HepG2 (cell line): ENCODE data around the gene SH3BP2. TPM values are rescaled to one million over a fixed set of nuclear protein-coding genes. Genes with fewer than 3 reads are reported as not detected.
A peak's percentile ranks its signal among the peaks of the same experiment; 100 is the strongest.

ENCODE experiments used
- EHMT2 ChIP-seq: fragments of 200-600 bp; sonication (generic); IDR thresholded peaks from 2 replicates; pipeline ENCODE4 v1.7.0; 2017; ENCODE audit warnings: antibody characterized with exemption, low read depth, low read length, borderline replicate concordance
- ELF1 ChIP-seq: sonication (generic); formaldehyde crosslinking; IDR thresholded peaks from 2 replicates; pipeline ENCODE4 v1.4.0; 2020; ENCODE audit warnings: missing genetic modification reagents
- FOXK1 ChIP-seq: sonication (generic); formaldehyde crosslinking; IDR thresholded peaks from 2 replicates; pipeline ENCODE4 v1.4.0; 2020; ENCODE audit warnings: low read depth, missing genetic modification reagents, borderline replicate concordance
- GLI4 ChIP-seq: sonication (generic); formaldehyde crosslinking; IDR thresholded peaks from 2 replicates; pipeline ENCODE4 v1.5.1; 2020; ENCODE audit warnings: missing genetic modification reagents, mild to moderate bottlenecking, moderate library complexity, borderline replicate concordance
- MED1 ChIP-seq: sonication (generic); formaldehyde crosslinking; IDR thresholded peaks from 2 replicates; pipeline ENCODE4 v1.4.0; 2020; ENCODE audit warnings: missing genetic modification reagents
- RARA ChIP-seq: IDR thresholded peaks from 2 replicates; pipeline ENCODE4 v1.6.1; 2016; ENCODE audit warnings: missing genetic modification reagents, missing compliant biosample characterization
- RELA ChIP-seq: sonication (generic); formaldehyde crosslinking; IDR thresholded peaks from 2 replicates; pipeline ENCODE4 v1.4.0; 2020; ENCODE audit warnings: missing genetic modification reagents
- SNRNP70 ChIP-seq: fragments of 200-400 bp; formaldehyde crosslinking; IDR thresholded peaks from 2 replicates; pipeline ENCODE4 v1.6.1; 2017; ENCODE audit warnings: mild to moderate bottlenecking, low read depth, low read length, moderate library complexity
- TFDP2 ChIP-seq: sonication (generic); formaldehyde crosslinking; IDR thresholded peaks from 2 replicates; pipeline ENCODE4 v1.4.0; 2020; ENCODE audit warnings: missing genetic modification reagents
- THAP9 ChIP-seq: sonication (generic); formaldehyde crosslinking; IDR thresholded peaks from 2 replicates; pipeline ENCODE4; 2020; ENCODE audit warnings: missing genetic modification reagents, mild to moderate bottlenecking, borderline replicate concordance
- TMF1 ChIP-seq: sonication (generic); formaldehyde crosslinking; IDR thresholded peaks from 2 replicates; pipeline ENCODE4 v1.8.1; 2022; ENCODE audit warnings: low read depth, missing genetic modification reagents
- ZNF235 ChIP-seq: sonication (generic); formaldehyde crosslinking; IDR thresholded peaks from 2 replicates; pipeline ENCODE4 v1.8.1; 2023; ENCODE audit warnings: mild to moderate bottlenecking, missing genetic modification reagents, borderline replicate concordance
- ZNF333 ChIP-seq: sonication (generic); formaldehyde crosslinking; IDR thresholded peaks from 2 replicates; pipeline ENCODE4 v1.4.0; 2020; ENCODE audit warnings: mild to moderate bottlenecking, missing genetic modification reagents, borderline replicate concordance
- ZNF407 ChIP-seq: sonication (generic); formaldehyde crosslinking; IDR thresholded peaks from one replicate; pipeline ENCODE4 v1.5.1; 2020; ENCODE audit warnings: mild to moderate bottlenecking, missing genetic modification reagents; ENCODE audit errors: not compliant biosample characterization
- ZNF749 ChIP-seq: sonication (generic); formaldehyde crosslinking; IDR thresholded peaks from 2 replicates; pipeline ENCODE4 v1.8.0; 2022; ENCODE audit warnings: mild to moderate bottlenecking, missing genetic modification reagents, moderate library complexity, borderline replicate concordance
- ZNF878 ChIP-seq: sonication (generic); formaldehyde crosslinking; IDR thresholded peaks from 2 replicates; pipeline ENCODE4 v1.8.1; 2023; ENCODE audit warnings: mild to moderate bottlenecking, missing genetic modification reagents, moderate library complexity
- polyA plus RNA-seq, 8 experiments: library from polyadenylated mRNA; depleted of rRNA in 3 of 8; stranded (reverse) in 7 of 8; unstranded in 1 of 8; fragments of >200 nt; fragmentation: Illumina TruSeq in 4 of 8; extraction: Trizol in 4 of 8; gene quantifications; 2 replicates each; pipeline versions ENCODE4 v1.2.1 to v1.2.3, GENCODE V29; 2011 to 2016; ENCODE audit warnings: low read depth in 4 of 8, missing spikeins in 1 of 8, mixed read lengths in 1 of 8; ENCODE audit not compliant: insufficient read depth in 1 of 8
- total RNA-seq, 5 experiments: library from RNA; depleted of rRNA; stranded (reverse); fragments of >200 nt; fragmentation: Illumina TruSeq; extraction: Trizol; gene quantifications; 2 replicates each; pipeline ENCODE4 v1.2.3, GENCODE V29; 2016; ENCODE audit warnings: low read depth in 1 of 5

The SH3BP2 gene
- total and polyA plus RNA-seq, 2 of the 13 experiments (the other 11 are each of a cell fraction or from before 2014, with no cell fraction given), result 16.9 to 34.5 TPM

DNA sequence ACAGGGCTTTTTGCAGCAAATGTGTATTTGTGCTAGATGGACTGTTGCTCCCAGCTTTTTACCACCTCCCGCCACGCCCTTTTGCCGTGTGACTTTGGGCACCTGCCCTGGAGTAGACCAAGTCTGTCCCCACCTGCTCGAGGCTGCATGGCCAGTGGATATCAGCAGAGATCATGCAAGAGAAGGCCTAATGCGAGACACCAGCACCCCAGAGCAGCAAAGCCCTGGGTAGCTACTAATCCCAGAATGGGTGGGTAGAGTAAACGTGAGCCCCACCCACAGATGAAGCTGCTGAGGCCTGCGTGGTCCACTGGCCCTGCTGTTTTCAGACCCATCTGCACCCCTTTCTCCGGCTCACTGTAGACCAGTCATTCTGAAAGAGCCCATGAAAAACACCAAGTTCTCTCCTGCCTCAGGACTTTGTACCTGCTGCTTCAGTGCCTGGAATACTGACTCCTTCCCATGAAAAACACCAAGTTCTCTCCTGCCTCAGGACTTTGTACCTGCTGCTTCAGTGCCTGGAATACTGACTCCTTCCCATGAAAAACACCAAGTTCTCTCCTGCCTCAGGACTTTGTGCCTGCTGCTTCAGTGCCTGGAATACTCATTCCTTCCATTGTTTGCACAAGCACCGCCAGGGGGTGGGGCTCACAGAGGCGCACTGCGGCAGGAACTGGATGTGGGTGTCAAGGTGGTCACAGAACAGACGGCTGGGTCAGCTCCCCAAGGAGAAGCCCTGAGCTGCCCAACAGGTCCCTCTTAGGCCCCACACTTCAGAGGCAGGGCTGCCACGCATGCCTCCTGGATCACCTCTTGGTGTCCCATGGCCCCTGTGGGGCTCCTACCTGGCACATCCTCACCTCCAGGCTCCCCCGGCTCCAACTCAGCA lies 31.6 kb upstream of the SH3BP2 start (continued):
- no peak for TF ChIP-seq ZNF407
- TF ChIP-seq RARA (CRISPR knock-in tag), result 0 out of 2 replicates have a peak, but pooled peaks have one; percentile 27
- no peak for TF ChIP-seq ZNF333
- peak; percentile 49; the same call in 1 of the 2 replicates for TF ChIP-seq ELF1 (CRISPR knock-in tag)
- TF ChIP-seq ZNF235 (CRISPR knock-in tag), result no peak
- no peak for TF ChIP-seq RELA (CRISPR knock-in tag)
- peak; percentile 8; the same call in 1 of the 2 replicates for TF ChIP-seq THAP9 (CRISPR knock-in tag)
- no peak for TF ChIP-seq EHMT2
- TF ChIP-seq SNRNP70, result no peak
- TF ChIP-seq TFDP2 (CRISPR knock-in tag), result no peak
- TF ChIP-seq GLI4, result no peak
- no peak for TF ChIP-seq ZNF749 (CRISPR knock-in tag)
- TF ChIP-seq TMF1 (CRISPR knock-in tag), result no peak
- TF ChIP-seq ZNF878 (CRISPR knock-in tag), result no peak
- TF ChIP-seq FOXK1 (CRISPR knock-in tag), result peak; percentile 26; the same call in 1 of the 2 replicates
- TF ChIP-seq MED1 (CRISPR knock-in tag), result peak; percentile 75
